Aorta (tissue), 5 donors: ENCODE data around the gene DNAJC30. TPM values are rescaled to one million over a fixed set of nuclear protein-coding genes. Genes with fewer than 3 reads are reported as not detected.
"Not testable (repeated sequence)": the region's sequence is repeated elsewhere in the genome, so short reads cannot be mapped to it uniquely, and the experiment has no call there.

Experiments
- ATAC-seq: fragments of 200-7000 bp; cut with Tn5 transposase; one replicate; pipeline ENCODE4 v1.9.1; 2022; ENCODE audit warnings: moderate library complexity; ENCODE audit not compliant: low FRiP score
- DNase-seq, 2 donors: peaks; one replicate each; pipeline ENCODE4 v3.0.0-alpha.2; 2020
- H3K27ac ChIP-seq, 2 donors: one replicate each; pipeline ENCODE4 v1.5.1; 2013; ENCODE audit warnings: low read length in 2 of 2, mild to moderate bottlenecking in 2 of 2, moderate library complexity in 2 of 2, control low read depth in 1 of 2, inconsistent platforms in 1 of 2, low read depth in 1 of 2
- H3K27me3 ChIP-seq, 2 donors: one replicate each; pipeline ENCODE4 v1.6.1; 2013; ENCODE audit warnings: control low read depth in 1 of 2, low read length in 1 of 2, mild to moderate bottlenecking in 1 of 2, moderate library complexity in 1 of 2; ENCODE audit not compliant: insufficient read depth in 2 of 2, control insufficient read depth in 1 of 2
- H3K36me3 ChIP-seq, 2 donors: one replicate each; pipeline ENCODE4 v1.6.1; 2013; ENCODE audit warnings: control low read depth in 1 of 2, low read length in 1 of 2, mild to moderate bottlenecking in 1 of 2; ENCODE audit not compliant: insufficient read depth in 2 of 2, control insufficient read depth in 1 of 2
- H3K4me1 ChIP-seq, 2 donors: one replicate each; pipeline ENCODE4 v1.6.1; 2013; ENCODE audit warnings: low read length in 2 of 2, control low read depth in 1 of 2, mild to moderate bottlenecking in 1 of 2, moderate library complexity in 1 of 2; ENCODE audit not compliant: insufficient read depth in 2 of 2, control insufficient read depth in 1 of 2
- H3K4me3 ChIP-seq, 2 donors: one replicate each; pipeline ENCODE4 v1.5.1; 2013; ENCODE audit warnings: low read length in 2 of 2, control low read depth in 1 of 2, mild to moderate bottlenecking in 1 of 2
- H3K9me3 ChIP-seq: one replicate; pipeline ENCODE4 v1.6.1; 2013; ENCODE audit warnings: mild to moderate bottlenecking, low read length; ENCODE audit not compliant: control insufficient read depth
- WGBS, 2 donors: extraction: QIAGEN DNeasy Blood & Tissue Kit; methylation state at CpG; one replicate each; pipeline ENCODE4 v1.1.7; 2013; 5-methylcytosine and 5-hydroxymethylcytosine counted together
- intact Hi-C, 2 donors: fragments of 100-400 bp; cut with DNase I; formaldehyde crosslinking; loops; one replicate each; pipeline versions ENCODE4 v1.14.2 to v1.15.0; 2022
- polyA plus RNA-seq, 2 donors: library from polyadenylated mRNA; stranded (reverse); fragments of 200-250 nt; gene quantifications; one replicate each; pipeline ENCODE4 v1.2.3, GENCODE V29; 2013
- total RNA-seq, 2 donors: library from RNA; stranded (reverse); fragmentation: NEBNext Ultra II Directional; extraction: Animal tissue kit (Norgen Biotek cat#: 25700); gene quantifications; one replicate each; pipeline ENCODE4 v1.2.1, GENCODE V29; 2021
- donor health status: healthy with polysubstance abuse.
- donor health status: Bipolar disorder and iron deficiency.
- donor health status: DM: no; HTN: no; CAD: no.
- donor health status: DM: no; HTN: no; CAD: no.
- donor health status: DM: yes; HTN: yes; CAD: no.

DNAJC30 gene
- total and polyA plus RNA-seq, 4 donors, result 4.5 to 7.8 (median 5.9) TPM

GRCh38 chr7:73722182-73722581 lies 38.9 kb upstream of the DNAJC30 start:
- DNase-seq, H3K9me3 ChIP-seq, H3K4me3 ChIP-seq, H3K4me1 ChIP-seq, H3K27me3 ChIP-seq, H3K27ac ChIP-seq, H3K36me3 ChIP-seq, ATAC-seq, intact Hi-C loops: not testable (repeated sequence)
- WGBS, 2 donors, result 71 to 85% methylated on average over 4 of the region's 4 CpGs

- no peaks in the 10 kb centered on the region for H3K36me3 ChIP-seq
- peak; percentile 48 for ATAC-seq
- no peaks in the 10 kb centered on the region for H3K9me3 ChIP-seq
- DNase-seq, result peak; percentile 79 to 85
- 5% methylated on average over 3 of the region's 3 CpGs for WGBS, 2 donors
- H3K27me3 ChIP-seq, result no peaks in the 10 kb centered on the region
- H3K27ac ChIP-seq, result no peak overlapping the region
- H3K4me3 ChIP-seq, result no peak overlapping the region
- intact Hi-C loops, result loop anchor here in 1 of 2 donors (2.0 kb wide), 1 partner anchor 39 kb away; the partner anchor contains the start of genes BUD23 and DNAJC30
- H3K4me1 ChIP-seq, result no peaks in the 10 kb centered on the region
Observed at GRCh38 chr7:73721377-73721817, 38.1 kb upstream of the DNAJC30 start.

DNA sequence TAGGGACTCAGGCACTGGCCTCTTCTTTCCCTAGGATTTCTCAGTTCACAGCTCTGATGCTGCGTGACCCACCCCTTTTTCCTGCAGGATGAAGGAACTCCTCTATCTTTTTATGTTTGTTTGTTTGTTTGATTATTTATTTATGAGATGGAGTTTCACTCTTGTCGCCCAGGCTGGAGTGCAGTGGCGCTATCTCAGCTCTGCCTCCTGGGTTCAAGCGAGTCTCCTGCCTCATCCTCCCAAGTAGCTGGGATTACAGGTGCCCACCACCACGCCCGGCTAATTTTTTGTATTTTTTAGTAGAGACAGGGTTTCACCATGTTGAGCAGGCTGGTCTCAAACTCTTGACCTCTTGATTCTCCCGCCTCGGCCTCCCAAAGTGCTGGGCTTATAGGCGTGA lies 37.2 kb upstream of the DNAJC30 start:
- H3K27ac ChIP-seq, ATAC-seq: not testable (repeated sequence)

DNA sequence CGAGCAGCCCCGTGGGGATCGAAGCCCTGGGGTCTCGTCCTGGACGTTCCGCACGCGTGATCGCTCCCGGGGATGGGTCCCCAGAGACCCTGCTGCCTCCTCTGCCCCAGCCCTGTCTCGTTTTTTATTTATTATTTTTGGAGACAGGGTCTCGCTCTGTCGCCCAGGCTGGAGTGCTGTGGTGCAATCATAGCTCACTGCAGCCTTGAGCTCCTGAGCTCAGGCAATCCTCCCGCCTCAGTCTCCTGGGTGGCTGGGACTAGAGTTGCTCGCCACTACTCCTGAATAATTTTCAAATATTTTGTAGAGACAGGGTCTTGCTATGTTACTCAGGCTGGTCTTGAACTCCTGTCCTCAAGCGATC lies 36.5 kb upstream of the DNAJC30 start:
- no peak overlapping the region for H3K27ac ChIP-seq
- peak; percentile 1 for ATAC-seq
- no peaks in the 10 kb centered on the region for H3K4me1 ChIP-seq

More for the DNA sequence above, 37.2 kb upstream of the DNAJC30 start:
- H3K36me3 ChIP-seq, H3K4me1 ChIP-seq, H3K4me3 ChIP-seq, H3K9me3 ChIP-seq, DNase-seq, H3K27me3 ChIP-seq: not testable (repeated sequence)
- intact Hi-C loops, result loop anchor here in 1 of 2 donors (2.0 kb wide), 1 partner anchor 38 kb away; the partner anchor contains the start of genes BUD23 and DNAJC30
- 96 to 97% methylated on average over 9 of the region's 9 CpGs for WGBS, 2 donors

DNA sequence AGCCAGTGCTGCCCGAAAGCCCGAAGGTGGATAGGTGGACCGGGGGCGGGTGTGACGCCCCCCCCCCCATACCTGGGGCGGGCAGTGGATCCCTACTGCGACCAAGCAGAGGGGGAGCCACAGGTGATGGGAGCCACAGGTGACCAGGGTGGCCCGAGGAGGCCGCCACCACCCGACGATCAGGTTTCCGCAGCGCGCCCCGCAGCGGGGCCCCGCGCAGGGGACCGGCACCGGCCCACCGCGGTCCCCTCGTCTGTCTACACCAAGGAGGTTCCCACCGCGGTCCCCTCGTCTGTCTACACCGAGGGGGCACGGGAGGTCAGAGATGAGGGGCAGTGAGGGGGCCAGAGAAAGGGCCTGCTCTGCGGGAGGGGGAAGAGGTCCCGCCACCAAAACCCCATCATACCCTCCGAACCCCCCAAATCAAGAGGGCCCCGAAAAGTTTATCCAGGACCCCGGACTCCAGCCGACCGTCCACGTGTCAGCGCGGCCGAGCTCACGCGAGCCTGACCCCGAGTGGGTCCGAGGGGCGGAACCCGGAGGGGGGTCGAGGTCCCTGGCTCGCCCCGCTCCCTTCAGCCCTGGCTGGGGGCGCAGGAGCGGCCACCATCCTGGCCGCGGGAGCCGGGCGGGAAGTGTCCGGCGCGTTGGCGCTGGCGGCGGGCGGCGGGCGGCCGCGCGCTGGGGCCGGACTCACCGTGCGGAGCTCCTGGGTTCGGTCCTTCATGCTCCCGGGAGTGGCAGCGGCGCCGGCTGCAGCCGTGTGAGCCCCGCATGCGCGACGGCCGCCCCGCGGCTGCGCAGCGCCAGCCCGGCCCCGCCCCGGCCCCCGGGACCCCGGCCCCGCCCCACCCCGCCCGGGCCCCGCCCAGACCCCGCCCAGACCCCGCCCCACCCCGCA lies 35.9 kb upstream of the DNAJC30 start, which contains the start of gene STX1A:
STX1A (minus strand) TSS at position 765 of the 901 bp plus-strand sequence; CDS start at position 727, 38 bp downstream.
- 0 to 1% methylated on average over 58 to 96 of the region's 96 CpGs for WGBS, 2 donors
- Histone ChIP-seq H3K4me3 (peak within 1 kb of the TSS; percentile 20 to 94), H3K4me1 (no peaks in the 10 kb centered on the region), H3K9me3 (no peaks in the 10 kb centered on the region), H3K27ac (no peak within 1 kb of the TSS), H3K36me3 (no peaks in the 10 kb centered on the region), H3K27me3 (no peaks in the 10 kb centered on the region)
- peak; percentile 62 for ATAC-seq
- peak; percentile 81 to 91 for DNase-seq
- intact Hi-C loops, result no loop called here

More for the DNA sequence above, 36.5 kb upstream of the DNAJC30 start:
- no peak overlapping the region for H3K4me3 ChIP-seq
- no peaks in the 10 kb centered on the region for H3K9me3 ChIP-seq
- DNase-seq, result no peak
- no peaks in the 10 kb centered on the region for H3K27me3 ChIP-seq
- WGBS, 2 donors, result 6 to 7% methylated on average over 16 of the region's 16 CpGs
- intact Hi-C loops, result loop anchor here in 1 of 2 donors (2.0 kb wide), 1 partner anchor 37 kb away; the partner anchor contains the start of genes BUD23 and DNAJC30
- H3K36me3 ChIP-seq, result no peaks in the 10 kb centered on the region

- intact Hi-C loops, result no loop called here
- Histone ChIP-seq H3K27ac (no peak overlapping the region), H3K4me3 (peak overlapping the region in 1 of 2 donors; percentile 94), H3K27me3 (no peaks in the 10 kb centered on the region), H3K4me1 (no peaks in the 10 kb centered on the region), H3K9me3 (no peaks in the 10 kb centered on the region), H3K36me3 (no peaks in the 10 kb centered on the region)
- no peak for DNase-seq
- 37 to 49% methylated on average over 9 of the region's 9 CpGs for WGBS, 2 donors
- no peak for ATAC-seq
Observed at GRCh38 chr7:73718438-73718881, 35.2 kb upstream of the DNAJC30 start.

DNA sequence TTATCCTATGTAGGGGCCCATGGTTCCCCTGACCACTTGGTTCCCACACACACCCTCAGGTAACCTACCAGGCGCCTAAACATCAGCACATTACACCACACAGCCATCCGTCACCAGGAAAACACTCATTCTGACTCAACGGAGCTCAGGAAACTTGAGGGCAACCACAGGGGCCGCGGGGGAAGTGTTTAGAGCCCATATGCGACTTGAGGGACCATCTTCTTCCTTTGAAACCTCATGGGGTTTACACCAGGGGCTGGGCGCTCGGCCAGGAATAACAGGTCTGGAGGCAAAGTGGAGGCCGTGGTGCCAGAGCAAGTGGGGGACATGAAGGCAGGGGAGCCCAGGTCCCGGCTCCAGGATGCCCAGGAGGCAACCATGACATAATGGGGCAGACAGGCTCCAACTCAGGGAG lies 34.7 kb upstream of the DNAJC30 start:
- no peaks in the 10 kb centered on the region for H3K4me1 ChIP-seq
- H3K9me3 ChIP-seq, result no peaks in the 10 kb centered on the region
- DNase-seq (peak in 1 of 2 donors; percentile 68), ATAC-seq (no peak)
- no peaks in the 10 kb centered on the region for H3K27me3 ChIP-seq
- H3K4me3 ChIP-seq, result peak overlapping the region in 1 of 2 donors; percentile 94
- no peaks in the 10 kb centered on the region for H3K36me3 ChIP-seq
- intact Hi-C loops, result no loop called here
- WGBS, 2 donors, result 27 to 30% methylated on average over 10 of the region's 10 CpGs
- H3K27ac ChIP-seq, result no peak overlapping the region

- DNase-seq (no peak), ATAC-seq (peak; percentile 26)
- Histone ChIP-seq H3K4me1 (no peaks in the 10 kb centered on the region), H3K36me3 (no peaks in the 10 kb centered on the region), H3K4me3 (no peak overlapping the region), H3K9me3 (no peaks in the 10 kb centered on the region), H3K27me3 (no peaks in the 10 kb centered on the region), H3K27ac (no peak overlapping the region)
- intact Hi-C loops, result no loop called here
- 36 to 40% methylated on average over 12 to 13 of the region's 13 CpGs for WGBS, 2 donors
Observed at GRCh38 chr7:73717025-73717807, 34.0 kb upstream of the DNAJC30 start.
